ENCODE results near the gene NFIB. TPM values are rescaled to one million over a fixed set of nuclear protein-coding genes. Genes with fewer than 3 reads are reported as not detected.

NFIB gene
- total RNA-seq, 1 donor from 2014 or later = 66.3 TPM

DNA sequence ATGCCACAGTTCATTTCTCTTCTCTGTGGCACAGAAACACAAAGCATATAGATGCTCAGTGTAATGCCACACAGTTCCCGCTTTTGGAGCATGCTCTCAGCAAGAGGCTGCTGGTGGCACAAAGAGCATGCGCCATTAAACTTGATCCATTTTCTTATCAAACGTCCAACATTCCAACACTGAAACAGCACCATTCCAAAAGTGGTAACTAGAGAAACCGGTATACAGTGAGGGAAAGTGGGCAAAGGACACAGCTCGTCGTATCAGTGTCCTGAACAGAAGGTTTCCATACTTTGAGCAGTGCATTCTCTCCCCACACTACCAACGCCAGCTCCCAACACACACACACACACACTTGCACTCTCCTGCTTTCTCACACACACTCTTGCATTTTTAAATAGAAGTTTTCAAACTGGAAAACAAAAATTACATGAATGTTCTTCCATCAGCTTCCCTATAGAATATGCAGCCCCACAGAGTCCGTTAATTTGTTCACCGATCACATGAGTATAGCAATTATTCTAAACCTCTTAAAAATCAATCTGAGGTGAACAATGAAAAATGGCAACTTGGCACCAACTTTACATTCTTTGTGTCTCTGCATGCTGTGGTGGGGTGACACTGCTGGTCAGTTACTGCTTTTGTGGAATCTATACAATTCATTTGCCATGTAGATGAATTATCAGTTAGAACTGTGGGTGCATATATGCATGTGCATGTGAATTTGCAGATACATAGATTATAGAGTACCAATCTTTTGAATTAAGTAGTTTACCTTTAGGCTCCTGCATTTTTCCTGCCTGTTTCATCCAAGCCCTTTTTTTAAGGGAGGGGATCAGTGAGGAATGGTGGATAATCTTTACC lies 5.7 kb downstream of the NFIB start:
- peaks cover 22% of the 10 kb centered on the region for H3K36me3 Mint-ChIP-seq (ENCODE audit: low read depth)
- H3K4me3 Mint-ChIP-seq (ENCODE audit: unreplicated experiment) = no peak overlapping the region
- H3K9me3 Mint-ChIP-seq (ENCODE audit: low read depth) = no peaks in the 10 kb centered on the region
- no peak for TF ChIP-seq CTCF (IDR thresholded peaks at IDR 0.05)
- peaks cover 40% of the 10 kb centered on the region for H3K4me1 Mint-ChIP-seq (ENCODE audit: low read depth)
- H3K27ac Mint-ChIP-seq (ENCODE audit: unreplicated experiment) = no peak overlapping the region
- no peaks in the 10 kb centered on the region for H3K27me3 Mint-ChIP-seq (ENCODE audit: low read depth)
- DNase-seq (ENCODE audit: low spot score) = no peak

DNA sequence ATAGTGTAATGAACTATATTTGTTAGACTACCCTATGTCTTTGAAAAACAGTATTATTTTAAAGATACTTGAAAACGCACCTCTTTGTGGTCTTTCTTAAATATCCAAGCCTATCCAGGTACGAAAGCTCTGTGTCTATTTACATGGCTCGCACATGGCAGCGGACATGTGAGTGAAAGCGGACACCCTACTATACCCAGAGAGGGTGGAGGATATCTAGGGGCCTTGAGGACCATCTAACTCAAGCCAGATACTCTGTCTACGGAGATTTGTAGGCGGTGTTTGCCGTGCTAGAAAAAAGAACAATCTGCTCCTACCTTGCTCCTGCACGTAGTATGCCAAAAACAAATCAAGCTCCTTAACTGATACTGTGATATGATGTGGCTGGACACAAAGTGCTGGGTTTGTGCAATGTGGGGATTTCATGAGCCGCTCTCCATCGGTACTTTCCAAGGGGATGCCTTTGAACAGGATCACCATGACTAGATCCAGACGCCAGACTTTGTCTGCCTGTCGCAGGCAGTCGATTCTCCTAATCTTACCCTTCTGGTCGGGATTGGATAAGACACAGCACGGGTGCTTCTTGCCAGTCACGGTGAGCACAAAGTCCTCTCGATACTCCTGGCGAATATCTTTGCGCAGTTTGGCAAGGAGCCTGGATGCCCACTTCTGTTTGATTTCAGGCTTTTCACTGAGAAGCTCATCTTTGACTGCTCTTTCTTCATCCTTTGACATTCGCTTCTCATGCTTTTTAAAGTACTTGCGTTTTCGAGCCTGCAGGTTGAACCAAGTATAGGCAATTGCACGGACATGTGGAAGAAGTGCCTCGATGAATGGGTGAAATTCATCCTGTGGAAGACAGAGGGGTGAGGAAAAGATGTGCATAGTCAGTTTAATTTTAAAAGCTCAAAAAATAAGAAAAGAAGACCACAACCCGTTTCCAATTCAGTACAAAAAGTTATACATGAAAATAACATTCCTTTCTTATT lies 7.0 kb downstream of the NFIB start:
- H3K27ac Mint-ChIP-seq (ENCODE audit: unreplicated experiment) = no peak overlapping the region
- peaks cover 37% of the 10 kb centered on the region for H3K4me1 Mint-ChIP-seq (ENCODE audit: low read depth)
- H3K27me3 Mint-ChIP-seq (ENCODE audit: low read depth) = no peaks in the 10 kb centered on the region
- no peak for TF ChIP-seq CTCF (IDR thresholded peaks at IDR 0.05)
- H3K9me3 Mint-ChIP-seq (ENCODE audit: low read depth) = no peaks in the 10 kb centered on the region
- H3K36me3 Mint-ChIP-seq (ENCODE audit: low read depth) = peaks cover 22% of the 10 kb centered on the region
- no peak overlapping the region for H3K4me3 Mint-ChIP-seq (ENCODE audit: unreplicated experiment)
- no peak for DNase-seq (ENCODE audit: low spot score)

GRCh38 chr9:14306188-14306587 lies 7.8 kb downstream of the NFIB start:
- no peaks in the 10 kb centered on the region for H3K27me3 Mint-ChIP-seq (ENCODE audit: low read depth)
- H3K4me1 Mint-ChIP-seq (ENCODE audit: low read depth) = peaks cover 34% of the 10 kb centered on the region
- H3K36me3 Mint-ChIP-seq (ENCODE audit: low read depth) = peaks cover 23% of the 10 kb centered on the region
- no peak overlapping the region for H3K27ac Mint-ChIP-seq (ENCODE audit: unreplicated experiment)
- no peak for DNase-seq (ENCODE audit: low spot score)
- no peak for TF ChIP-seq CTCF (IDR thresholded peaks at IDR 0.05)
- H3K9me3 Mint-ChIP-seq (ENCODE audit: low read depth) = no peaks in the 10 kb centered on the region
- H3K4me3 Mint-ChIP-seq (ENCODE audit: unreplicated experiment) = no peak overlapping the region

GRCh38 chr9:14304259-14304658 lies 9.7 kb downstream of the NFIB start:
- peaks cover 21% of the 10 kb centered on the region for H3K4me1 Mint-ChIP-seq (ENCODE audit: low read depth)
- no peak for DNase-seq (ENCODE audit: low spot score)
- no peak overlapping the region for H3K4me3 Mint-ChIP-seq (ENCODE audit: unreplicated experiment)
- peaks cover 23% of the 10 kb centered on the region for H3K36me3 Mint-ChIP-seq (ENCODE audit: low read depth)
- H3K27me3 Mint-ChIP-seq (ENCODE audit: low read depth) = no peaks in the 10 kb centered on the region
- TF ChIP-seq CTCF (IDR thresholded peaks at IDR 0.05) = no peak
- no peak overlapping the region for H3K27ac Mint-ChIP-seq (ENCODE audit: unreplicated experiment)
- H3K9me3 Mint-ChIP-seq (ENCODE audit: low read depth) = no peaks in the 10 kb centered on the region

DNA sequence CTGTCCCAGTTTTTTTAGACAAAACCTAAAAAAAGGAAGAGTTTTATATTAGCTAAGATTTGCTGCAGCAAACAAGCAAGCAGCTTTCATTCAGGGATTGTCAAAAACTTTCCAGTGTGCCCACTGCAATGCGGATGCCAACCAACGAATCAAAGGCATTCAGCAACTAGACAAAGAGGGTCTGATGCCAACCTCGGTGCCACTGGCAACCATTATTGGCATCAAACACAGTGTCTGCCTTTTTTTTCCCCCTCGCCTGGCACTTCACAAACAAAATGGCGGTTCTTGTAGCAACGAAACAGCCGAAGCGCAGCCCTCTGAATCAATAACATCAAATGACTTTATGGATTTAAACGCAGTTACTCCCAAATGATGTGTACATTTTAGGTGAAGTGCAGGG lies 10.4 kb downstream of the NFIB start:
- H3K9me3 Mint-ChIP-seq (ENCODE audit: low read depth) = no peaks in the 10 kb centered on the region
- peaks cover 14% of the 10 kb centered on the region for H3K4me1 Mint-ChIP-seq (ENCODE audit: low read depth)
- DNase-seq (ENCODE audit: low spot score) = no peak
- H3K4me3 Mint-ChIP-seq (ENCODE audit: unreplicated experiment) = no peak overlapping the region
- no peak overlapping the region for H3K27ac Mint-ChIP-seq (ENCODE audit: unreplicated experiment)
- H3K36me3 Mint-ChIP-seq (ENCODE audit: low read depth) = peaks cover 23% of the 10 kb centered on the region
- TF ChIP-seq CTCF (IDR thresholded peaks at IDR 0.05) = no peak
- no peaks in the 10 kb centered on the region for H3K27me3 Mint-ChIP-seq (ENCODE audit: low read depth)
